ENCODE results near the gene CAPN12. TPM values are rescaled to one million over a fixed set of nuclear protein-coding genes. Genes with fewer than 3 reads are reported as not detected.
"Not testable (repeated sequence)": the region's sequence is repeated elsewhere in the genome, so short reads cannot be mapped to it uniquely, and the experiment has no call there.

The CAPN12 gene
- total RNA-seq, 1 donor from 2014 or later = not detected

GRCh38 chr19:38771569-38771968 lies 27.3 kb upstream of the CAPN12 start:
- not testable (repeated sequence) for DNase-seq (ENCODE audit: low spot score)

GRCh38 chr19:38770949-38771275 lies 26.6 kb upstream of the CAPN12 start:
- not testable (repeated sequence) for DNase-seq (ENCODE audit: low spot score)

GRCh38 chr19:38770228-38770948 lies 26.1 kb upstream of the CAPN12 start:
- not testable (repeated sequence) for DNase-seq (ENCODE audit: low spot score)

- DNase-seq (ENCODE audit: low spot score) = peak; percentile 88
These were observed 25.4 kb upstream of the CAPN12 start for GRCh38 chr19:38769635-38770211.

- no peak for DNase-seq (ENCODE audit: low spot score)
These were observed 22.2 kb upstream of the CAPN12 start for GRCh38 chr19:38766276-38767047.

- DNase-seq (ENCODE audit: low spot score) = no peak
These were observed 20.9 kb upstream of the CAPN12 start for GRCh38 chr19:38765214-38765613.

- no peak for DNase-seq (ENCODE audit: low spot score)
These were observed 19.5 kb upstream of the CAPN12 start for GRCh38 chr19:38763795-38764220.

GRCh38 chr19:38761884-38762389 lies 17.7 kb upstream of the CAPN12 start:
- not testable (repeated sequence) for DNase-seq (ENCODE audit: low spot score)

- DNase-seq (ENCODE audit: low spot score) = not testable (repeated sequence)
These were observed 16.7 kb upstream of the CAPN12 start for GRCh38 chr19:38760805-38761517.

- no peak for DNase-seq (ENCODE audit: low spot score)
These were observed 15.3 kb upstream of the CAPN12 start for GRCh38 chr19:38759590-38760003.

- not testable (repeated sequence) for DNase-seq (ENCODE audit: low spot score)
These were observed 9.9 kb upstream of the CAPN12 start for GRCh38 chr19:38754196-38754595.

- DNase-seq (ENCODE audit: low spot score) = not testable (repeated sequence)
These were observed 9.5 kb upstream of the CAPN12 start for GRCh38 chr19:38753783-38754182.

- DNase-seq (ENCODE audit: low spot score) = no peak
These were observed 1.0 kb upstream of the CAPN12 start for GRCh38 chr19:38745316-38745715.

GRCh38 chr19:38744874-38745273 lies 600 bp upstream of the CAPN12 start:
- DNase-seq (ENCODE audit: low spot score) = no peak

- no peak for DNase-seq (ENCODE audit: low spot score)
These were observed 628 bp downstream of the CAPN12 start for GRCh38 chr19:38743394-38744297.

GRCh38 chr19:38742906-38743305 lies 1.4 kb downstream of the CAPN12 start:
- no peak for DNase-seq (ENCODE audit: low spot score)

- DNase-seq (ENCODE audit: low spot score) = no peak
These were observed 2.0 kb downstream of the CAPN12 start for GRCh38 chr19:38742296-38742695.

- DNase-seq (ENCODE audit: low spot score) = no peak
These were observed 2.6 kb downstream of the CAPN12 start for GRCh38 chr19:38741670-38742069.

GRCh38 chr19:38740932-38741331 lies 3.3 kb downstream of the CAPN12 start:
- DNase-seq (ENCODE audit: low spot score) = no peak

- DNase-seq (ENCODE audit: low spot score) = no peak
These were observed 4.0 kb downstream of the CAPN12 start for GRCh38 chr19:38740257-38740592.

Measured in umbilical cord (tissue), 2 donors.